ENCODE measurements around the gene EIF4B.

- TF ChIP-seq EZH2 (IDR thresholded peaks at IDR 0.05; ENCODE audit: borderline replicate concordance, low read length) = no peak
- TF ChIP-seq, protein P1, sequence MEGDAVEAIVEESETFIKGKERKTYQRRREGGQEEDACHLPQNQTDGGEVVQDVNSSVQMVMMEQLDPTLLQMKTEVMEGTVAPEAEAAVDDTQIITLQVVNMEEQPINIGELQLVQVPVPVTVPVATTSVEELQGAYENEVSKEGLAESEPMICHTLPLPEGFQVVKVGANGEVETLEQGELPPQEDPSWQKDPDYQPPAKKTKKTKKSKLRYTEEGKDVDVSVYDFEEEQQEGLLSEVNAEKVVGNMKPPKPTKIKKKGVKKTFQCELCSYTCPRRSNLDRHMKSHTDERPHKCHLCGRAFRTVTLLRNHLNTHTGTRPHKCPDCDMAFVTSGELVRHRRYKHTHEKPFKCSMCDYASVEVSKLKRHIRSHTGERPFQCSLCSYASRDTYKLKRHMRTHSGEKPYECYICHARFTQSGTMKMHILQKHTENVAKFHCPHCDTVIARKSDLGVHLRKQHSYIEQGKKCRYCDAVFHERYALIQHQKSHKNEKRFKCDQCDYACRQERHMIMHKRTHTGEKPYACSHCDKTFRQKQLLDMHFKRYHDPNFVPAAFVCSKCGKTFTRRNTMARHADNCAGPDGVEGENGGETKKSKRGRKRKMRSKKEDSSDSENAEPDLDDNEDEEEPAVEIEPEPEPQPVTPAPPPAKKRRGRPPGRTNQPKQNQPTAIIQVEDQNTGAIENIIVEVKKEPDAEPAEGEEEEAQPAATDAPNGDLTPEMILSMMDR (conservative IDR thresholded peaks at IDR 0.05 in 1 of 2, IDR thresholded peaks at IDR 0.05 in 1 of 2; ENCODE audit: extremely low read depth in 1 of 2, insufficient read depth in 1 of 2, low read depth in 1 of 2, low read length in 2 of 2) = no peak
These were observed 53.9 kb downstream of the EIF4B start for GRCh38 chr12:53060064-53060720.

All from mammary epithelial cell (primary cell).